ENCODE results near the gene SERPINA4. TPM values are rescaled to one million over a fixed set of nuclear protein-coding genes. Genes with fewer than 3 reads are reported as not detected.

Gene SERPINA4
- total and polyA plus RNA-seq, 2 donors (not counting 3 experiments of a cell fraction or from before 2014, with no cell fraction given) = not detected

- CTCF ChIA-PET = interaction anchor here (1.2 kb wide), 1 partner anchor 20 kb away, joined by 3 read pairs; the partner anchor contains the start of gene SERPINA4
- no peak for TF ChIP-seq CTCF (IDR thresholded peaks at IDR 0.05; ENCODE audit: extremely low read depth in 1 of 2, insufficient read depth in 1 of 2, low read depth in 1 of 2, low read length in 2 of 2)
- TF ChIP-seq MYC (IDR thresholded peaks at IDR 0.05; ENCODE audit: low read depth, low read length) = no peak
Observed at GRCh38 chr14:94582199-94582750, 21.0 kb downstream of the SERPINA4 start.

GRCh38 chr14:94582851-94583250 is 21.6 kb downstream of the SERPINA4 start:
- BruUV-seq (replicated peaks) = no TSS peak
- no peak overlapping the region for H3K9ac ChIP-seq (replicated peaks; ENCODE audit: extremely low read depth, insufficient read depth, low read length)
- TF ChIP-seq POLR2AphosphoS5 (IDR thresholded peaks at IDR 0.05; ENCODE audit: insufficient read depth, low read depth, low read length) (no peak), MYC (IDR thresholded peaks at IDR 0.05; ENCODE audit: low read depth, low read length) (no peak), JUN (IDR thresholded peaks at IDR 0.05; ENCODE audit: borderline replicate concordance, insufficient read depth, insufficient read length, low read depth) (no peak), CTCF (IDR thresholded peaks at IDR 0.05; ENCODE audit: extremely low read depth in 1 of 2, insufficient read depth in 1 of 2, low read depth in 1 of 2, low read length in 2 of 2) (no peak), MAX (IDR thresholded peaks at IDR 0.05; ENCODE audit: insufficient read depth, insufficient read length) (no peak), GATA2 (IDR thresholded peaks at IDR 0.05; ENCODE audit: insufficient read depth, insufficient read length, low read depth, low read length) (no peak), POLR2A (IDR thresholded peaks at IDR 0.05; ENCODE audit: low read depth, low read length) (no peak), EZH2 (IDR thresholded peaks at IDR 0.05; ENCODE audit: borderline replicate concordance, low read depth, low read length, severe bottlenecking) (no peak), FOS (IDR thresholded peaks at IDR 0.05; ENCODE audit: borderline replicate concordance, insufficient read depth, low read length) (no peak)
- intact Hi-C loops (cut with micrococcal nuclease) (no loop called here), dilution Hi-C loops (cut with MboI; ENCODE audit: extremely low pct_ligation_motif_present, low sequenced_read_pairs) (no loop called here)
- FAIRE-seq (no peak), DNase-seq (ENCODE audit: low read depth, low spot score) (no peak)
- H3K4me3 ChIP-seq (replicated peaks in 1 of 3; ENCODE audit: insufficient read depth in 1 of 3, low read depth in 1 of 3, low read length in 3 of 3) = no peak overlapping the region
- no peak overlapping the region for H3K27ac ChIP-seq (ENCODE audit: insufficient read depth, low read depth, low read length)
- no peaks in the 10 kb centered on the region for H3K9me1 ChIP-seq (replicated peaks; ENCODE audit: control insufficient read depth, extremely low read depth, insufficient read depth, low read length)
- H3K4me2 ChIP-seq (ENCODE audit: insufficient read depth, low read length) = no peak overlapping the region
- H3K4me1 ChIP-seq (ENCODE audit: control insufficient read depth, extremely low read depth, insufficient read depth, low read length) = no peaks in the 10 kb centered on the region
- H3K79me2 ChIP-seq (ENCODE audit: control insufficient read depth, insufficient read depth, low read length) = no peaks in the 10 kb centered on the region
- H3K27me3 ChIP-seq (ENCODE audit: control insufficient read depth in 2 of 2, insufficient read depth in 2 of 2, low read length in 2 of 2) = no peaks in the 10 kb centered on the region
- POLR2A ChIA-PET = no interaction called here
- H3K36me3 ChIP-seq (ENCODE audit: control insufficient read depth in 2 of 2, extremely low read depth in 1 of 2, insufficient read depth in 2 of 2, low read length in 2 of 2) = no peaks in the 10 kb centered on the region
- no peaks in the 10 kb centered on the region for H4K20me1 ChIP-seq (replicated peaks; ENCODE audit: control insufficient read depth, extremely low read depth, insufficient read depth, low read length)
- no peaks in the 10 kb centered on the region for H3K9me3 ChIP-seq (replicated peaks; ENCODE audit: control insufficient read depth, insufficient read depth, low read length)
- no peak overlapping the region for H2AFZ ChIP-seq (ENCODE audit: low read depth, low read length)
- CTCF ChIA-PET = interaction anchor here (1.8 kb wide), 1 partner anchor 34 kb away, joined by 7 read pairs; no protein-coding TSS in a partner anchor

More at GRCh38 chr14:94582199-94582750, 21.0 kb downstream of the SERPINA4 start:
- no peaks in the 10 kb centered on the region for H3K4me1 ChIP-seq (ENCODE audit: control insufficient read depth, extremely low read depth, insufficient read depth, low read length)
- intact Hi-C loops (cut with micrococcal nuclease) = no loop called here
- H3K27ac ChIP-seq (ENCODE audit: insufficient read depth, low read depth, low read length) = no peak overlapping the region
- no TSS peak for BruUV-seq (replicated peaks)
- FAIRE-seq (no peak), DNase-seq (ENCODE audit: low read depth, low spot score) (no peak)
- H3K36me3 ChIP-seq (ENCODE audit: control insufficient read depth in 2 of 2, extremely low read depth in 1 of 2, insufficient read depth in 2 of 2, low read length in 2 of 2) = no peaks in the 10 kb centered on the region
- H3K79me2 ChIP-seq (ENCODE audit: control insufficient read depth, insufficient read depth, low read length) = no peaks in the 10 kb centered on the region
- no peaks in the 10 kb centered on the region for H3K27me3 ChIP-seq (ENCODE audit: control insufficient read depth in 2 of 2, insufficient read depth in 2 of 2, low read length in 2 of 2)
- H4K20me1 ChIP-seq (replicated peaks; ENCODE audit: control insufficient read depth, extremely low read depth, insufficient read depth, low read length) = no peaks in the 10 kb centered on the region
- H3K9me1 ChIP-seq (replicated peaks; ENCODE audit: control insufficient read depth, extremely low read depth, insufficient read depth, low read length) = no peaks in the 10 kb centered on the region
- H2AFZ ChIP-seq (ENCODE audit: low read depth, low read length) = no peak overlapping the region
- no peak overlapping the region for H3K4me2 ChIP-seq (ENCODE audit: insufficient read depth, low read length)
- POLR2A ChIA-PET = no interaction called here
- H3K4me3 ChIP-seq (replicated peaks in 1 of 3; ENCODE audit: insufficient read depth in 1 of 3, low read depth in 1 of 3, low read length in 3 of 3) = no peak overlapping the region
- H3K9me3 ChIP-seq (replicated peaks; ENCODE audit: control insufficient read depth, insufficient read depth, low read length) = no peaks in the 10 kb centered on the region
- no peak overlapping the region for H3K9ac ChIP-seq (replicated peaks; ENCODE audit: extremely low read depth, insufficient read depth, low read length)
- dilution Hi-C loops (cut with MboI; ENCODE audit: extremely low pct_ligation_motif_present, low sequenced_read_pairs) = no loop called here

Measured in endothelial cell of umbilical vein (primary cell).